Measurements from ENCODE around the gene ATG7. TPM values are rescaled to one million over a fixed set of nuclear protein-coding genes. Genes with fewer than 3 reads are reported as not detected.

ATG7 gene
- total RNA-seq, 2 experiments from 2014 or later = 21.7 to 28.4 TPM

GRCh38 chr3:11390411-11391131 lies 118.4 kb downstream of the ATG7 start:
- no TSS peak for BruUV-seq (replicated peaks)
- CTCF ChIA-PET (ENCODE audit: unreplicated experiment) = interaction anchor here (1.0 kb wide), 1 partner anchor 9 kb away, joined by 3 read pairs; no protein-coding TSS in a partner anchor

DNA sequence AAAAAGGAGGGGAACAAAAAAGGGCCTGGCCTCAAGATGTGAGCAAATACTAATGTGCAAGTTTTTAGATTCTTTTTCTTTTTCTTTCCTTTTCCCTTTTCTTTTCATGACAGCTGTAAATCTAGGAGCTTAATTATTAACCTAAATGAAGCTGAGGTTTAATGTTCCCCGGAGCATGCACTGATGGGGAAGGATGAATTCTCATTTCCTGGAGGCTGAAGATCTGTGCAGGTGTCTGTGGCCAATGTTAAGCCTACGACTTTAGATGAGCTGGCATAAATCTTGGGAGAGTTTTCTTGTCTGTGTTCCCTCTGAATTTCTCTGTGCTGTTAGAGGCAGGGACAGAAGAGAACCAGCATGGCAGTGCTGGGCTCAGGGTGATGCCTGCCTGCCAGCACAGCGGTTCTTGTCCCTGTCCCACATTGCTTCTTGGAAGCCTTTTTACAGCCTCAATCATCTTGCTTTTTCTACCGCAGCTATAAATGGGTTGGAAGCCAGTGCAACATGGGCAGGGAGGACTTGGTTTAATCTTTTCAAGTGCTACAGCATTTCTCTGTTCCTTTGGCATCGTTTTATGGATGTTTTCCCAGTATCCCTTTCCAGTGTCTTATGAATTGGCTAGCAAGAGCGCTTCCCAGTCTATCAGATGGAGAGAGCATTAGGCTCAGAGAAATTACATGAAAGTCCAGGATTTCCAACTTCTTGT lies 119.1 kb downstream of the ATG7 start:
- Histone ChIP-seq H3K9me2 (ENCODE audit: insufficient read depth, low read length) (no peaks in the 10 kb centered on the region), H3K4me3 (ENCODE audit: low read depth, low read length, poor library complexity, severe bottlenecking) (no peak overlapping the region), H3K9me3 (ENCODE audit: low read length) (no peaks in the 10 kb centered on the region), H3K4me1 (ENCODE audit: insufficient read depth, low read length, poor library complexity, severe bottlenecking) (no peaks in the 10 kb centered on the region), H3K4me2 (ENCODE audit: low read length) (no peak overlapping the region), H3K27ac (ENCODE audit: low read depth, low read length, poor library complexity, severe bottlenecking) (no peak overlapping the region), H3K79me2 (ENCODE audit: insufficient read depth, low read depth, low read length) (no peaks in the 10 kb centered on the region), H2AFZ (ENCODE audit: low read length) (no peak overlapping the region), H3K36me3 (ENCODE audit: insufficient read depth, low read length) (no peaks in the 10 kb centered on the region), H4K20me1 (ENCODE audit: insufficient read depth, low read length) (no peaks in the 10 kb centered on the region)
- TF ChIP-seq, protein P1, sequence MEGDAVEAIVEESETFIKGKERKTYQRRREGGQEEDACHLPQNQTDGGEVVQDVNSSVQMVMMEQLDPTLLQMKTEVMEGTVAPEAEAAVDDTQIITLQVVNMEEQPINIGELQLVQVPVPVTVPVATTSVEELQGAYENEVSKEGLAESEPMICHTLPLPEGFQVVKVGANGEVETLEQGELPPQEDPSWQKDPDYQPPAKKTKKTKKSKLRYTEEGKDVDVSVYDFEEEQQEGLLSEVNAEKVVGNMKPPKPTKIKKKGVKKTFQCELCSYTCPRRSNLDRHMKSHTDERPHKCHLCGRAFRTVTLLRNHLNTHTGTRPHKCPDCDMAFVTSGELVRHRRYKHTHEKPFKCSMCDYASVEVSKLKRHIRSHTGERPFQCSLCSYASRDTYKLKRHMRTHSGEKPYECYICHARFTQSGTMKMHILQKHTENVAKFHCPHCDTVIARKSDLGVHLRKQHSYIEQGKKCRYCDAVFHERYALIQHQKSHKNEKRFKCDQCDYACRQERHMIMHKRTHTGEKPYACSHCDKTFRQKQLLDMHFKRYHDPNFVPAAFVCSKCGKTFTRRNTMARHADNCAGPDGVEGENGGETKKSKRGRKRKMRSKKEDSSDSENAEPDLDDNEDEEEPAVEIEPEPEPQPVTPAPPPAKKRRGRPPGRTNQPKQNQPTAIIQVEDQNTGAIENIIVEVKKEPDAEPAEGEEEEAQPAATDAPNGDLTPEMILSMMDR (conservative IDR thresholded peaks at IDR 0.05; ENCODE audit: low read length) = no peak
- TF ChIP-seq EZH2phosphoT487 (IDR thresholded peaks at IDR 0.05; ENCODE audit: borderline replicate concordance, low read depth, low read length) = no peak
- ChIA-PET POLR2A (interaction anchor here (0.6 to 0.9 kb wide), 4 partner anchors 11 to 280 kb away, joined by 3 to 4 read pairs (median 4); no protein-coding TSS in a partner anchor), CTCF (ENCODE audit: unreplicated experiment) (interaction anchor here (1.0 kb wide), 1 partner anchor 10 kb away, joined by 3 read pairs; no protein-coding TSS in a partner anchor)
- DNase-seq (ENCODE audit: low spot score) = no peak
- BruUV-seq (replicated peaks) = no TSS peak
- intact Hi-C loops (cut with micrococcal nuclease; ENCODE audit: unreplicated experiment) = no loop called here

More at GRCh38 chr3:11390411-11391131, 118.4 kb downstream of the ATG7 start:
- intact Hi-C loops (cut with micrococcal nuclease; ENCODE audit: unreplicated experiment) = no loop called here
- Histone ChIP-seq H3K4me3 (ENCODE audit: low read depth, low read length, poor library complexity, severe bottlenecking) (no peak overlapping the region), H3K4me2 (ENCODE audit: low read length) (no peak overlapping the region), H3K79me2 (ENCODE audit: insufficient read depth, low read depth, low read length) (no peaks in the 10 kb centered on the region), H3K9me2 (ENCODE audit: insufficient read depth, low read length) (no peaks in the 10 kb centered on the region), H2AFZ (ENCODE audit: low read length) (no peak overlapping the region), H3K9me3 (ENCODE audit: low read length) (no peaks in the 10 kb centered on the region), H3K36me3 (ENCODE audit: insufficient read depth, low read length) (no peaks in the 10 kb centered on the region), H4K20me1 (ENCODE audit: insufficient read depth, low read length) (no peaks in the 10 kb centered on the region), H3K27ac (ENCODE audit: low read depth, low read length, poor library complexity, severe bottlenecking) (no peak overlapping the region), H3K4me1 (ENCODE audit: insufficient read depth, low read length, poor library complexity, severe bottlenecking) (no peaks in the 10 kb centered on the region)
- TF ChIP-seq, protein P1 (conservative IDR thresholded peaks at IDR 0.05; ENCODE audit: low read length) = no peak
- no peak for TF ChIP-seq EZH2phosphoT487 (IDR thresholded peaks at IDR 0.05; ENCODE audit: borderline replicate concordance, low read depth, low read length)
- no peak for DNase-seq (ENCODE audit: low spot score)
- POLR2A ChIA-PET = interaction anchor here (0.5 to 0.7 kb wide), 4 partner anchors 10 to 281 kb away, joined by 3 to 4 read pairs (median 4); no protein-coding TSS in a partner anchor

Measured in OCI-LY7 (cell line).